ENCODE data around the gene RPS6KA1.

The RPS6KA1 gene

GRCh38 chr1:26616881-26617280, 87.3 kb downstream of the RPS6KA1 start:
- DNase-seq (ENCODE audit: low read depth in 2 of 2), result no peak
- TF ChIP-seq CTCF (IDR thresholded peaks at IDR 0.05; ENCODE audit: low read depth, low read length), result no peak

GRCh38 chr1:26618561-26618960, 89.0 kb downstream of the RPS6KA1 start:
- H3K4me3 ChIP-seq (replicated peaks in 1 of 2; ENCODE audit: low read depth in 2 of 2, low read length in 2 of 2), result no peak overlapping the region
- DNase-seq (ENCODE audit: low read depth in 2 of 2), result no peak
- no peak for TF ChIP-seq CTCF (IDR thresholded peaks at IDR 0.05; ENCODE audit: low read depth, low read length)

More at GRCh38 chr1:26616881-26617280, 87.3 kb downstream of the RPS6KA1 start:
- no peak overlapping the region for H3K4me3 ChIP-seq (replicated peaks in 1 of 2; ENCODE audit: low read depth in 2 of 2, low read length in 2 of 2)

Data from cardiac fibroblast (primary cell).